DOHH2 (cell line): ENCODE measurements around the gene PDE9A.

ENCODE experiments used
- CTCF ChIP-seq: fragments of 200-600 bp; sonication (generic); IDR thresholded peaks from one replicate; pipeline ENCODE4 v1.5.1; 2014; ENCODE audit warnings: antibody characterized with exemption, mild to moderate bottlenecking, low read depth, low read length; ENCODE audit not compliant: poor library complexity, severe bottlenecking
- EZH2phosphoT487 ChIP-seq: fragments of 200-600 bp; sonication (generic); IDR thresholded peaks from 2 replicates; pipeline ENCODE4 v1.6.1; 2017; ENCODE audit warnings: borderline replicate concordance, mild to moderate bottlenecking, antibody characterized with exemption, low read length, moderate library complexity, mixed read lengths

GRCh38 chr21:42760361-42760950 is 107.0 kb downstream of the PDE9A start:
- TF ChIP-seq CTCF (no peak), EZH2phosphoT487 (no peak)
